Prostate gland (tissue), 2 donors: ENCODE data around the gene CEBPZ.
"Not testable (repeated sequence)": the region's sequence is repeated elsewhere in the genome, so short reads cannot be mapped to it uniquely, and the experiment has no call there.

ENCODE experiments used
- POLR2A ChIP-seq: fragments of 450-650 bp; IDR thresholded peaks from one replicate; pipeline ENCODE4 v1.6.1; 2016; ENCODE audit warnings: antibody characterized with exemption, mild to moderate bottlenecking
- POLR2AphosphoS5 ChIP-seq: sonication (generic); formaldehyde crosslinking; IDR thresholded peaks from one replicate; pipeline ENCODE4 v1.6.1; 2017; ENCODE audit warnings: antibody characterized with exemption
- TF ChIP-seq, protein P1 (sequence below), 4 experiments: fragments of 200-600 bp in 2 of 4; fragments of 450-650 bp in 2 of 4; sonication (generic) in 2 of 4; IDR thresholded peaks; 1 replicate in 3 of 4; 2 replicates in 1 of 4; pipeline ENCODE4 v1.5.1; 2016 to 2019; ENCODE audit warnings: antibody characterized with exemption in 4 of 4, mild to moderate bottlenecking in 2 of 4, moderate library complexity in 2 of 4

DNA sequence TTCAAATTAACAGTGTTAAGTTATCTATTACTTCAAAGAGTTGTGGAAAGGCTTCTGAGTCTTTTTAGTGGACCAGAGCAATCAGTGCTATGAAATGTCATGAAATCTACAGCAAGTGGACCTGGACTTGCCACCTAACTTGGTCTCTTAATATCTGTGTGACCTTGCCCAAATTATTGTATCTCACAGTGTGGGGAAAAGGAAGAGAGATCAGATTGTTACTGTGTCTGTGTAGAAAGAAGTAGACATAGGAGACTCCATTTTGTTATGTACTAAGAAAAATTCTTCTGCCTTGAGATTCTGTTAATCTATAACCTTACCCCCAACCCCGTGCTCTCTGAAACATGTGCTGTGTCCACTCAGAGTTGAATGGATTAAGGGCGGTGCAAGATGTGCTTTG is 6.3 kb downstream of the CEBPZ start:
- TF ChIP-seq, protein P1, sequence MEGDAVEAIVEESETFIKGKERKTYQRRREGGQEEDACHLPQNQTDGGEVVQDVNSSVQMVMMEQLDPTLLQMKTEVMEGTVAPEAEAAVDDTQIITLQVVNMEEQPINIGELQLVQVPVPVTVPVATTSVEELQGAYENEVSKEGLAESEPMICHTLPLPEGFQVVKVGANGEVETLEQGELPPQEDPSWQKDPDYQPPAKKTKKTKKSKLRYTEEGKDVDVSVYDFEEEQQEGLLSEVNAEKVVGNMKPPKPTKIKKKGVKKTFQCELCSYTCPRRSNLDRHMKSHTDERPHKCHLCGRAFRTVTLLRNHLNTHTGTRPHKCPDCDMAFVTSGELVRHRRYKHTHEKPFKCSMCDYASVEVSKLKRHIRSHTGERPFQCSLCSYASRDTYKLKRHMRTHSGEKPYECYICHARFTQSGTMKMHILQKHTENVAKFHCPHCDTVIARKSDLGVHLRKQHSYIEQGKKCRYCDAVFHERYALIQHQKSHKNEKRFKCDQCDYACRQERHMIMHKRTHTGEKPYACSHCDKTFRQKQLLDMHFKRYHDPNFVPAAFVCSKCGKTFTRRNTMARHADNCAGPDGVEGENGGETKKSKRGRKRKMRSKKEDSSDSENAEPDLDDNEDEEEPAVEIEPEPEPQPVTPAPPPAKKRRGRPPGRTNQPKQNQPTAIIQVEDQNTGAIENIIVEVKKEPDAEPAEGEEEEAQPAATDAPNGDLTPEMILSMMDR (IDR thresholded peaks at IDR 0.05), result not testable (repeated sequence)
- not testable (repeated sequence) for TF ChIP-seq POLR2A, POLR2AphosphoS5
